HG02759 (cell line): Measurements from ENCODE around the gene SELPLG.
A peak's percentile ranks its signal among the peaks of the same experiment; 100 is the strongest.
"Not testable (repeated sequence)": the region's sequence is repeated elsewhere in the genome, so short reads cannot be mapped to it uniquely, and the experiment has no call there.

ENCODE experiments used
- ATAC-seq: cut with Tn5 transposase; IDR thresholded peaks from one replicate; pipeline ENCODE4 v1.9.1; 2021; ENCODE audit warnings: mild to moderate bottlenecking, moderate library complexity; ENCODE audit not compliant: unreplicated experiment

SELPLG gene

DNA sequence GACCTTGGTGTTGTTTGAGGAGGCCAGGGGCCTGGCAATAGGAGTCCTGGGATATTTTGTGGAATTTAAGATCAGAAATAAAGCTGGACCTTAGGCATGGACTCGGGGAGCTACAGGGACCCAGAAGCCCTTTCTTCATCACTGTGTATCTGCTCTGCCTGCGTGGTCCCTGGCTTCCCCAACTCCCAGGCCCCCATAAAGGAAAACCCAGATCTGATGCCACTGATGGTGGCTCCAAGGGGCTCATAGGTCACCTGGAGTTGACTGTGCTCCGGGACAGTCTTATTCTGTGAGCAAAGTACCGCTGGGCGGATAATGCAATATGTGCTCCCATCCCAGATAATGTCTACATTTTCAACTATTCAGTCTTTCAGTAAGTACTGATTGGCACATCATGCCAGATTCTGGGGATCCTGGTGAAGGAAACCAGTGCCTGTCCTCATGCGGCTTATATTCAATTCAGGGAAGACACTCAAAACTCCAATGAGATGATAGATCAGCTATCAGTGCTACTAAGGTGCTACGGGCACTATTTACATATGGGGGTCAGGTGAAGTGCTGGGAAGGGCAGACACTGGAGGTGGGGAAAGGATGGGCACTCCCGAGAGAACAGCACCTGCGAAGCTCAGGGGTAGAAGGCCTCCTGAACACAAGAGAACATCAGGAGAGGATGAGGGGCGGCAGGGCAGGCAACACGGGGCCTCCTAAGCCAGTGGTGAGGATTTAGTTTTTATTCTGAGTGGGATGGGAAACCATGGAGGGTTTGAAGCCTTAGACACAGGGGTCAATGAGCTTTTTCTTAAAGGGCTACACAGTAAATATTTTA lies 5.5 kb upstream of the SELPLG start:
- ATAC-seq, result no peak

- no peak for ATAC-seq
These were observed 4.6 kb upstream of the SELPLG start for GRCh38 chr12:108638141-108638827.

GRCh38 chr12:108637222-108637971 lies 3.7 kb upstream of the SELPLG start:
- no peak for ATAC-seq

DNA sequence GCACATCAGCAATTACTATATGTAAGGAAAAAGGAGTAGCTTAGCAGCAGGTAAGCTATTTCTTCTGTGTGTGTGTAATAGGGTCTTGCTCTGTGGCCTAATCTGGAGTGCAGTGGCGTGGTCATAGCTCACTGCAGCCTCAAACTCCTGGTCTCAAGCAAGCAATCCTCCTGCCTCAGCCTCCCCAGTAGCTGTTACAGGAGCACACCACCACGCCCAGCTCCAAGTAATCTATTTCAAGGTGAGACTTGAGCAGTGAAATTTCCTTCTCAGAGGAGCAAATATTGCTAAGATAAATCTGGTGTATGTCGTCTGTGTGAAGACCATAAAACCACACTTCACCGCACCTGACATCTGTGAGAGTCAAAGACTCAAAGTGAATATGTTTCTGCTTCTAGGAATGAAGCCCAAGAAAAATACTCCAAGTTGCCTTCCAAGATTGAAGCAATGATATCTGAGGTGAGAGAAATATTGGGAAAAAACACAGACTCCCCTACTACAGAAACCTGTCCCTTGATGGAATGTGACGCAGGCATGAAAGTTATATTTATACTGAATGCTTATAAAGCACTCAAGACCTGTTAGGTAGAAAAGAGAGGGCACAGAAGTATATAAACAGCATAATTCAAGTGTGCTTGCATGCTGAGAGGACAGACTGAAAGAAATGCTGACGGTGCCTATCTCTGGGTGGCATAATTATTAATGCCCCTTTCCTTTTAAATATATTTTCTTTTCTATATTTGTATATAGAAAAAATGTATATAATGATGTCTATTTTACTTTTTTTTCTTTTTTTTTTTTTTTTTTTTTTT lies 2.5 kb upstream of the SELPLG start:
- ATAC-seq, result peak; percentile 0

- peak; percentile 50 for ATAC-seq
These were observed 1.7 kb upstream of the SELPLG start for GRCh38 chr12:108635201-108635996.

- no peak for ATAC-seq
These were observed 652 bp upstream of the SELPLG start for GRCh38 chr12:108634341-108634751.

- no peak for ATAC-seq
These were observed 587 bp downstream of the SELPLG start for GRCh38 chr12:108633081-108633533.

DNA sequence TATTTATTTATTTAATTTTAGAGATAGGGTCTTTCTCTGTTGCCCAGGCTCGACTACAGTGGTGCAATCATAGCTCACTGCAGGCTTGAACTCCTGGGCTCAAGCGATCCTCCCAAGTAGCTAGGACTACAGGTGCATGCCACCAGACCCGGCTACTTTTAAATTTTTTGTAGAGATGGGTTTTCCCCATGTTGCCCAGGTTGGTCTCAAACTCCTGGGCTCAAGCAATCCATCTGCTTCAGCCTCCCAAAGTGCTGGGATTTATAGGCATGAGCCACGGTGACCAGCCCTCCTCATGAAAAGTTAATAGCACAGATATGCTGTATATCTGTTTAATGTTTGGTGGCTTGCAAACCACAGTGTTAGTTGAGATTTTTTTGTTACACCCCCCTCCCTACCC lies 2.4 kb downstream of the SELPLG start:
- ATAC-seq, result not testable (repeated sequence)

DNA sequence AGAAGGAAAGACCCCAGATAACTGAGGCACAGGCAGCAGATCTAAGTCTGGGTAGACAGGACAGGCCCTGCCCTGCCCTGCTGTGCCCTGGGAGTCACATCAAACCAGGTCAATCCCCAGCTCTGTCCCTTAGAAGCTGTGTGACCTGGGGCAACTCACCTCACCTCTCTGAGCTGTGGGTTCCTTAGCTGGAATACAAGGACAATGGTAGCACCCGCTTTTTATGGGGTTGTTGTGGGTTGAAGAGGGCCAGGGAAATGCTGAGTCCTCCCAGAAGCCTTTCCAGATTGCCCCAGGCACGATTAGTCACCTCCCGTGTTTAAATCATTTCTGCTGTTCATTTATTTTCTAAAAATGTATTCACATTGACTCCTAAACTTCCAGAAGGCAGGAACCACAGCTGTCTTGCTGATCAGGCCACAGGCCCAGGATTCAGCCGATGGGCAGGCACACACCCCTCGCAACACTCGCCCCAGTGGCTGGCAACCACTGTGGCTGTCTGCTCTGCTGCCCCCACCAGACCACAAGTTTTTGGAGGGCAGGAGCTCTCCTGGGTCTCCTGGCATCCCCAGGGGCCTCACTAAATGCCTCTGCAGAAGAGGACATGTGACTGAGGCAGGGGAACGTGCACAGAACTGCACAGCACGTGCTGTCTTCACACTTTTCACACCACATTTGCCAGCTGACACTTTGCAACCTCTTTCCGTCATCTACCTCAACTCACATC lies 3.0 kb downstream of the SELPLG start:
- ATAC-seq, result no peak

DNA sequence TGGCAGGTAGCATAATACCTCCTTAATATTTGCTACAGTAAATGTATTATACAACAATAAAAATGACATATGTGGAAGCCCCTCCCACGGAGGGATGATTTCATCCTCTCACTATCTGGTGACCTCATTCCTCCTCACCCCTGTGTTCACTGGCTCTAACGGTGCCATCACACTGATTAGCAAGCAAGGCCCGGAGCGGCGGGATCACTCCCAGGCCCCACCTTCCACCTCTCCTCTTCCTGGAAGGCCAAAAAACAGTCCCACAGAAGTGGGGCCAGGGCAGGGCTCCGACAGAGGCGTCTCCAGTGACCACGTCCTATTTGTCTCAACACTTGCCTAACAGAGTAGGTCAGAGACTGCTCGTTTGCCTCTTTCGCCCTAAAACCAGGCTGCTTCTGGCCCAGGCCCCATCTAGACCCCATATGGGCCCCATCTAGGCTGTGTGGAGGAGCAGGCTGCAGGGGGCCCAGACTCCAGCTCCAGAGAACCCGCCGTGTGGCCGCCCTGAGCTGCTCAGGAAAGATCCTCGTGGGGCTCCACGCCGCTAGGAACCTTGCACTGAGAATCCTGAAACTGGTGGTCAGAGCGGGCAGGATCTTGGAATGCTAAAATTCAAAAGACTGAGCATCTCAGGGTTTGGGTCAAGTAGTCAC lies 3.7 kb downstream of the SELPLG start:
- ATAC-seq, result no peak

- no peak for ATAC-seq
These were observed 4.5 kb downstream of the SELPLG start for GRCh38 chr12:108629151-108629550.

DNA sequence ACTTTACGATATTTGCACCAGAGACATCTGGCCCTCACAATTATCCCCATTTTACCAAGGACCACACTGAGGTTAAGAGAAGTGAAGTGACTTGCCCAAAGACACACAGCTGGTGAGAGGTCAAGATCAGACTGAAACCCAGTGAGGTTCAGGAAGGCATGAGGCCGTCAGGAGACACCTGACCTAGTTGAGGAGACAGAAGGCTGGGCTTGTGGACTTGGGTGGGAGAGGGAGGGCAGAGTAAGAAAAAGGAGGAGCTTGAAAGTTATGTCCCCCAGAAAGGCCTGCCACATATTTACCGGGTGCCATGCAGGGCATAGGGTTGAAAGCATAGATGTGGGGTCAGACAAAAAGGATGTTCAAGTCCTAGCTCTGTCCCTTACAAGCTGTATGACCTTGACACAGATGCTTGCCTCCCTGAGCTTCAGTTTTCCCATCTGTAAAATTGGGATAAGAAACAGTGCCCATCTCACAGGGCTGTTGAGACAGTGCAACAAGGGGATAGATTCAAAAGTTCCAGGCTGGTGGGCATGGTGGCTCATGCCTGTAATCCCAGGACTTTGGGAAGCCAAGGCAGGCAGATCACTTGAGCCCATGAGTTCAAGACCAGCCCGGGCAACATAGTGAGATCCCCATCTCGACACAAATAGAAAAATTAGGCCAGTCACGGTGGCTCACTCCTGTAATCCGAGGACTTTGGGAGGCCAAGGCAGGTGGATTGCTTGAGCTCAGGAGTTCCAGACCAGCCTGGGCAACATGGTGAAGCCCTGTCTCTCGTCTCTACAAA lies 6.4 kb downstream of the SELPLG start:
- no peak for ATAC-seq

GRCh38 chr12:108625228-108625627 lies 8.5 kb downstream of the SELPLG start:
- ATAC-seq, result no peak

GRCh38 chr12:108623577-108623976 lies 10.1 kb downstream of the SELPLG start:
- ATAC-seq, result no peak

- no peak for ATAC-seq
These were observed 10.7 kb downstream of the SELPLG start for GRCh38 chr12:108622921-108623514.

- no peak for ATAC-seq
These were observed 11.3 kb downstream of the SELPLG start for GRCh38 chr12:108622421-108622820.

- no peak for ATAC-seq
These were observed 12.5 kb downstream of the SELPLG start for GRCh38 chr12:108621161-108621560.
